SK-N-SH (cell line): ENCODE data around the gene SLC35D2. TPM values are rescaled to one million over a fixed set of nuclear protein-coding genes. Genes with fewer than 3 reads are reported as not detected.

ENCODE experiments used
- CTCF ChIA-PET: fragments of 300-600, 350-600 bp; formaldehyde crosslinking; extraction: SDS; loops from one replicate; lab custom pipeline; 2021; lab: Yijun Ruan, JAX
- POLR2A ChIA-PET: fragments of 350-600 bp; sonication (Branson Sonifier 250); formaldehyde crosslinking; extraction: SDS; loops from one replicate; lab custom pipeline; 2020; ENCODE audit warnings: antibody characterized with exemption, inconsistent platforms; lab: Yijun Ruan, JAX
- DNase-seq: peaks from one replicate; pipeline ENCODE4 v3.0.0; 2012
- H2AFZ ChIP-seq: fragments of 200-600 bp; sonication (generic); 2 replicates; pipeline ENCODE4 v1.8.1; 2016; ENCODE audit warnings: antibody characterized with exemption, mild to moderate bottlenecking, low read depth
- H3F3A ChIP-seq: fragments of 200-600 bp; sonication (generic); replicated peaks from 2 replicates; pipeline ENCODE3; 2016; ENCODE audit warnings: antibody characterized with exemption, mild to moderate bottlenecking; ENCODE audit not compliant: insufficient read depth
- H3K27ac ChIP-seq, 2 experiments: fragments of 200-500 bp in 1 of 2; fragments of 200-600 bp in 1 of 2; sonication (Bioruptor generic) in 1 of 2; sonication (generic), shearing (Covaris generic) in 1 of 2; 2 replicates each; pipeline versions ENCODE4 v1.5.1 to v1.6.1; 2014 to 2016; ENCODE audit warnings: low read depth in 2 of 2, inconsistent platforms in 1 of 2, low read length in 1 of 2, mild to moderate bottlenecking in 1 of 2, mixed read lengths in 1 of 2
- H3K27me3 ChIP-seq: fragments of 200-600 bp; sonication (generic), shearing (Covaris generic); 2 replicates; pipeline ENCODE4 v1.6.1; 2016; ENCODE audit warnings: mixed run types; ENCODE audit not compliant: insufficient read depth
- H3K36me3 ChIP-seq, 2 experiments: fragments of 200-500 bp in 1 of 2; fragments of 200-600 bp in 1 of 2; sonication (Bioruptor generic) in 1 of 2; sonication (generic) in 1 of 2; replicated peaks in 1 of 2; 2 replicates each; pipeline versions ENCODE3 to v1.5.1; 2014 to 2016; ENCODE audit warnings: low read length in 1 of 2, mild to moderate bottlenecking in 1 of 2; ENCODE audit not compliant: insufficient read depth in 2 of 2, control insufficient read depth in 1 of 2
- H3K4me1 ChIP-seq, 2 experiments: fragments of 200-500 bp in 1 of 2; fragments of 200-600 bp in 1 of 2; sonication (Bioruptor generic) in 1 of 2; sonication (generic), shearing (Covaris generic) in 1 of 2; 2 replicates each; pipeline versions ENCODE4 v1.5.1 to v1.6.1; 2014 to 2016; ENCODE audit warnings: low read depth in 1 of 2, low read length in 1 of 2, mixed run types in 1 of 2; ENCODE audit not compliant: insufficient read depth in 2 of 2, control insufficient read depth in 1 of 2
- H3K4me2 ChIP-seq: fragments of 200-600 bp; sonication (generic), shearing (Covaris generic); 2 replicates; pipeline ENCODE4 v1.6.1; 2017; ENCODE audit warnings: mixed run types
- H3K4me3 ChIP-seq, 2 experiments: fragments of 200-500 bp in 1 of 2; fragments of 200-600 bp in 1 of 2; sonication (Bioruptor generic) in 1 of 2; sonication (generic), shearing (Covaris generic) in 1 of 2; 2 replicates each; pipeline versions ENCODE4 v1.5.1 to v1.8.1; 2014 to 2016; ENCODE audit warnings: low read depth in 2 of 2, inconsistent platforms in 1 of 2, low read length in 1 of 2, mild to moderate bottlenecking in 1 of 2, mixed read lengths in 1 of 2, moderate library complexity in 1 of 2
- H3K79me2 ChIP-seq: fragments of 200-600 bp; sonication (generic); 2 replicates; pipeline ENCODE4 v1.8.1; 2017; ENCODE audit warnings: mild to moderate bottlenecking; ENCODE audit not compliant: insufficient read depth
- H3K9ac ChIP-seq: fragments of 200-600 bp; sonication (generic); 2 replicates; pipeline ENCODE4 v1.6.1; 2017; ENCODE audit warnings: mixed run types
- H3K9me2 ChIP-seq: fragments of 200-600 bp; sonication (generic); 2 replicates; pipeline ENCODE4 v1.6.1; 2017; ENCODE audit warnings: mixed run types
- H3K9me3 ChIP-seq: fragments of 200-600 bp; sonication (generic); 2 replicates; pipeline ENCODE4 v1.6.1; 2017; ENCODE audit warnings: mixed run types, mild to moderate bottlenecking, moderate library complexity
- H4K20me1 ChIP-seq: fragments of 200-600 bp; sonication (generic); 2 replicates; pipeline ENCODE4 v1.6.1; 2017; ENCODE audit warnings: mild to moderate bottlenecking, mixed run types; ENCODE audit not compliant: insufficient read depth
- ELF1 ChIP-seq: IDR thresholded peaks from 2 replicates; pipeline ENCODE4 v1.4.0; 2012
- EZH2phosphoT487 ChIP-seq: fragments of 200-600 bp; sonication (generic); IDR thresholded peaks from 2 replicates; pipeline ENCODE4 v1.6.1; 2017; ENCODE audit warnings: low read depth, mixed run types, mild to moderate bottlenecking, antibody characterized with exemption, moderate library complexity, borderline replicate concordance
- FOXM1 ChIP-seq: IDR thresholded peaks from 2 replicates; pipeline ENCODE4 v1.4.0; 2012; ENCODE audit warnings: low read depth, mild to moderate bottlenecking
- GABPA ChIP-seq: IDR thresholded peaks from 2 replicates; pipeline ENCODE4 v1.4.0; 2012; ENCODE audit warnings: low read depth, mild to moderate bottlenecking
- IRF3 ChIP-seq: fragments of 150-350 bp; IDR thresholded peaks from 2 replicates; pipeline ENCODE4 v1.6.1; 2016; ENCODE audit warnings: mild to moderate bottlenecking, low read depth, low read length
- MAX ChIP-seq: IDR thresholded peaks from 2 replicates; pipeline ENCODE4 v1.4.0; 2012; ENCODE audit warnings: low read depth
- NFIC ChIP-seq: IDR thresholded peaks from 2 replicates; pipeline ENCODE4 v1.4.0; 2012; ENCODE audit warnings: borderline replicate concordance
- POLR2AphosphoS5 ChIP-seq: IDR thresholded peaks from 2 replicates; pipeline ENCODE4 v1.6.1; 2012; ENCODE audit warnings: low read depth, low read length
- RAD21 ChIP-seq: IDR thresholded peaks from 2 replicates; pipeline ENCODE4 v1.6.1; 2012; ENCODE audit warnings: mild to moderate bottlenecking, low read length
- RXRA ChIP-seq: IDR thresholded peaks from 2 replicates; pipeline ENCODE4 v1.4.0; 2012; ENCODE audit warnings: low read depth, mild to moderate bottlenecking, borderline replicate concordance
- SIN3A ChIP-seq: IDR thresholded peaks from 2 replicates; pipeline ENCODE4 v1.6.1; 2012; ENCODE audit warnings: low read depth, mild to moderate bottlenecking, low read length, moderate library complexity, borderline replicate concordance
- SMC3 ChIP-seq: IDR thresholded peaks from 2 replicates; pipeline ENCODE4 v1.6.1; 2012; ENCODE audit warnings: low read depth, low read length, improper control_type of control experiment
- TCF12 ChIP-seq: IDR thresholded peaks from 2 replicates; pipeline ENCODE4 v1.4.0; 2012
- TEAD4 ChIP-seq: IDR thresholded peaks from 2 replicates; pipeline ENCODE4 v1.4.0; 2012; ENCODE audit warnings: mild to moderate bottlenecking, borderline replicate concordance; ENCODE audit not compliant: insufficient read depth
- YY1 ChIP-seq: IDR thresholded peaks from 2 replicates; pipeline ENCODE4 v1.4.0; 2012; ENCODE audit warnings: low read depth, mild to moderate bottlenecking
- ZBTB33 ChIP-seq: IDR thresholded peaks from 2 replicates; pipeline ENCODE4 v1.4.0; 2012; ENCODE audit warnings: low read depth, borderline replicate concordance
- WGBS: methylation state at CpG from one replicate; pipeline ENCODE4 v1.1.6; 2017; ENCODE audit warnings: low lambda C conversion rate; 5-methylcytosine and 5-hydroxymethylcytosine counted together
- polyA plus RNA-seq, 3 experiments: library from polyadenylated mRNA; depleted of rRNA; stranded (reverse); fragments of >200 nt; gene quantifications; 2 replicates each; pipeline ENCODE4 v1.2.3, GENCODE V29; 2012
- TF ChIP-seq, protein P1 (sequence below): fragments of 150-350 bp; IDR thresholded peaks from 2 replicates; pipeline ENCODE4 v1.6.1; 2017; ENCODE audit warnings: antibody characterized with exemption, low read length, low read depth, borderline replicate concordance
- TF ChIP-seq, protein P2 (sequence below): IDR thresholded peaks from 2 replicates; pipeline ENCODE4; 2012

SLC35D2 gene
- polyA plus RNA-seq, 1 of the 3 experiments (the other 2 are of a cell fraction): 26.1 TPM

DNA sequence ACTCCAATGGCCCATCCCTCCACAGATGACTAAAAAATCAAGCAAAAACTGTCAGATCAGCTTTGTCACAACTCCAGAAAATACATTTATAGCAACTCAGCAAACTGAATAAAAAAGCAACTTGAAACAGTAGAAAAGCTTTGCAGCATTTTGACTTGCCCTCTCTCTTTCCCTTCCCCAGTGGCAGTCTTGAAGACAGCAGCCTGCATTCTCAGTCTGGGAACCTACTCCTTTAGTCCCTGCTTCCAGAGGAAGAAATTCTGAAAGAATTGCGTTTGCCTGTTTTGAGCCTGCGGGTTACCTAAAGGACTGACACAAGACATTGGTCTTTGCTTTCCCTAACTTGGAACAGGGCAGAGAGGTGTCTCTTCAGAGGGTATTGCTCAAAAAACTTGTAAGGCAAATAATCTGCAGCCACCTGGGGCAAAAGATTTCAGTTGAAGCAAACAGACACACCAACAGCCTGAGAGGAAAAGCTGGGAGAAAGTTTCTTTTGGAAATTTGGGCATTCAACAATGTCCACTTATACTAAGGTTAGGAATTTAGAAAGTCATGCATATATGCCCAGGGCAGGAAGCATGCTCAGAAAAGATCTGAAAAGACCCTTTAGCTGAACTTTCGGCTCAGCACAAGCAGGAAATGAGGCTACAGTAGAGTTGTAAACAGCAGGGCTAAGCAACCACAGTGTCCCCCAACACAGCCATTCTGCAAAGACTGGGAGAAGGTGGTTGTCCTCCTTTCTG lies 15.2 kb upstream of the SLC35D2 start:
- Histone ChIP-seq H3K4me1 (peaks cover 0 to 5% of the 10 kb centered on the region in 2 experiments; a peak in 1 of 4 replicates), H3K27ac (peak overlapping the region; percentile 5 to 21; a peak in 1 of 4 replicates), H3K9me3 (no peaks in the 10 kb centered on the region), H3K4me2 (no peak overlapping the region; the same call in 1 of the 2 replicates), H2AFZ (peak overlapping the region; percentile 16; the same call in 1 of the 2 replicates), H4K20me1 (peaks cover 6% of the 10 kb centered on the region; the same call in 1 of the 2 replicates), H3F3A (peaks cover 3% of the 10 kb centered on the region), H3K9ac (no peak overlapping the region), H3K27me3 (no peaks in the 10 kb centered on the region), H3K79me2 (peaks cover 70% of the 10 kb centered on the region), H3K4me3 (no peak overlapping the region), H3K36me3 (peaks cover 0 to 9% of the 10 kb centered on the region in 2 experiments), H3K9me2 (no peaks in the 10 kb centered on the region)
- TF ChIP-seq MAX (no peak), NFIC (no peak), TCF12 (no peak)
- ChIA-PET POLR2A (no interaction called here), CTCF (interaction anchor here (0.6 to 1.0 kb wide), 2 partner anchors 9 to 125 kb away, joined by 3 to 6 read pairs; no protein-coding TSS in a partner anchor)
- no peak for DNase-seq
- 88% methylated on average over 3 of the region's 3 CpGs for WGBS

- Histone ChIP-seq H2AFZ (no peak overlapping the region), H3K4me3 (no peak overlapping the region), H3K79me2 (peaks cover 43% of the 10 kb centered on the region), H3K36me3 (peaks cover 2 to 12% of the 10 kb centered on the region in 2 experiments), H4K20me1 (peaks cover 6% of the 10 kb centered on the region; the same call in 1 of the 2 replicates), H3K9ac (no peak overlapping the region), H3K9me2 (no peaks in the 10 kb centered on the region), H3K9me3 (no peaks in the 10 kb centered on the region), H3K27me3 (no peaks in the 10 kb centered on the region), H3K4me1 (peaks cover 0 to 7% of the 10 kb centered on the region in 2 experiments; a peak in 1 of 4 replicates), H3K4me2 (no peak overlapping the region), H3F3A (peaks cover 3% of the 10 kb centered on the region), H3K27ac (no peak overlapping the region)
- CTCF ChIA-PET: interaction anchor here (1.1 to 1.9 kb wide), 2 partner anchors 10 to 68 kb away, joined by 3 to 7 read pairs; no protein-coding TSS in a partner anchor
- 95% methylated on average over 2 of the region's 2 CpGs for WGBS
- no peak for DNase-seq
- POLR2A ChIA-PET: no interaction called here
- TF ChIP-seq RXRA: no peak
- TF ChIP-seq MAX: no peak
- TF ChIP-seq IRF3: no peak
- no peak for TF ChIP-seq ELF1
- TF ChIP-seq ZBTB33: no peak
- TF ChIP-seq TEAD4: no peak
- TF ChIP-seq FOXM1: no peak
- no peak for TF ChIP-seq SIN3A
- TF ChIP-seq EZH2phosphoT487: no peak
- TF ChIP-seq, protein P1, sequence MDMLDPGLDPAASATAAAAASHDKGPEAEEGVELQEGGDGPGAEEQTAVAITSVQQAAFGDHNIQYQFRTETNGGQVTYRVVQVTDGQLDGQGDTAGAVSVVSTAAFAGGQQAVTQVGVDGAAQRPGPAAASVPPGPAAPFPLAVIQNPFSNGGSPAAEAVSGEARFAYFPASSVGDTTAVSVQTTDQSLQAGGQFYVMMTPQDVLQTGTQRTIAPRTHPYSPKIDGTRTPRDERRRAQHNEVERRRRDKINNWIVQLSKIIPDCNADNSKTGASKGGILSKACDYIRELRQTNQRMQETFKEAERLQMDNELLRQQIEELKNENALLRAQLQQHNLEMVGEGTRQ: no peak
- TF ChIP-seq GABPA: no peak
- no peak for TF ChIP-seq YY1
- TF ChIP-seq RAD21: no peak
- TF ChIP-seq SMC3: no peak
- no peak for TF ChIP-seq POLR2AphosphoS5
- TF ChIP-seq, protein P2, sequence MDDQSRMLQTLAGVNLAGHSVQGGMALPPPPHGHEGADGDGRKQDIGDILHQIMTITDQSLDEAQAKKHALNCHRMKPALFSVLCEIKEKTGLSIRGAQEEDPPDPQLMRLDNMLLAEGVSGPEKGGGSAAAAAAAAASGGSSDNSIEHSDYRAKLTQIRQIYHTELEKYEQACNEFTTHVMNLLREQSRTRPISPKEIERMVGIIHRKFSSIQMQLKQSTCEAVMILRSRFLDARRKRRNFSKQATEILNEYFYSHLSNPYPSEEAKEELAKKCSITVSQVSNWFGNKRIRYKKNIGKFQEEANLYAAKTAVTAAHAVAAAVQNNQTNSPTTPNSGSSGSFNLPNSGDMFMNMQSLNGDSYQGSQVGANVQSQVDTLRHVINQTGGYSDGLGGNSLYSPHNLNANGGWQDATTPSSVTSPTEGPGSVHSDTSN: no peak
Measured at GRCh38 chr9:96395964-96396363, 12.5 kb upstream of the SLC35D2 start.
